GM10248 (cell line): ENCODE data around the gene VCPKMT.

Source experiments
- CTCF ChIA-PET: fragments of 300-600 bp; sonication (Branson Sonifier 250); formaldehyde crosslinking; extraction: SDS; loops from one replicate; lab custom pipeline; 2021; ENCODE audit warnings: antibody characterized with exemption; lab: Yijun Ruan, JAX
- POLR2A ChIA-PET: fragments of 350-650 bp; sonication (Branson Sonifier 250); formaldehyde crosslinking; extraction: SDS; loops from one replicate; lab custom pipeline; 2020; ENCODE audit warnings: antibody characterized with exemption; lab: Yijun Ruan, JAX
- DNase-seq: peaks from one replicate; pipeline ENCODE4 v3.0.0; 2012; ENCODE audit errors: extremely low spot score
- TF ChIP-seq, protein P1 (sequence below): IDR thresholded peaks from 2 replicates; pipeline ENCODE4 v1.5.1; 2012; ENCODE audit warnings: mild to moderate bottlenecking, low read depth; ENCODE audit errors: extremely low read depth, missing control alignments, control extremely low read depth

The VCPKMT gene

DNA sequence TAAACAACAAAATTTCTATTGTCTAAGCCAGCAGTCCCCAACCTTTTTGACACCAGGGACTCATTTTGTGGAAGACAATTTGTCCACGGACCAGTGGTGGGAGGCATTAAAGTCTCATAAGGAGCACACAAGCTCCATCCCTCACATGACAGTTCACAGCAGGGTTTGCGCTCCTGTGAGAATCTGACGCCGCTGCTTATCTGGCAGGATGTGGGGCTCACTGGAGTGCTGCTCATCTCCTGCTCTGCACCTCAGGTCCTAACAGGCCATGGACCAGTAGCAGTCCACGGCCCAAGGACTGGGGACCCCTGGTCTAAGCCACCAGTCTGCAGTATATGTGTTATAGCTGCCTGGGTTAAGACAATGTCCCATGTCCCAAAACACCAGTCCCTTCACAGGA is 27.2 kb downstream of the VCPKMT start:
- DNase-seq, result no peak
- TF ChIP-seq, protein P1, sequence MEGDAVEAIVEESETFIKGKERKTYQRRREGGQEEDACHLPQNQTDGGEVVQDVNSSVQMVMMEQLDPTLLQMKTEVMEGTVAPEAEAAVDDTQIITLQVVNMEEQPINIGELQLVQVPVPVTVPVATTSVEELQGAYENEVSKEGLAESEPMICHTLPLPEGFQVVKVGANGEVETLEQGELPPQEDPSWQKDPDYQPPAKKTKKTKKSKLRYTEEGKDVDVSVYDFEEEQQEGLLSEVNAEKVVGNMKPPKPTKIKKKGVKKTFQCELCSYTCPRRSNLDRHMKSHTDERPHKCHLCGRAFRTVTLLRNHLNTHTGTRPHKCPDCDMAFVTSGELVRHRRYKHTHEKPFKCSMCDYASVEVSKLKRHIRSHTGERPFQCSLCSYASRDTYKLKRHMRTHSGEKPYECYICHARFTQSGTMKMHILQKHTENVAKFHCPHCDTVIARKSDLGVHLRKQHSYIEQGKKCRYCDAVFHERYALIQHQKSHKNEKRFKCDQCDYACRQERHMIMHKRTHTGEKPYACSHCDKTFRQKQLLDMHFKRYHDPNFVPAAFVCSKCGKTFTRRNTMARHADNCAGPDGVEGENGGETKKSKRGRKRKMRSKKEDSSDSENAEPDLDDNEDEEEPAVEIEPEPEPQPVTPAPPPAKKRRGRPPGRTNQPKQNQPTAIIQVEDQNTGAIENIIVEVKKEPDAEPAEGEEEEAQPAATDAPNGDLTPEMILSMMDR, result no peak
- CTCF ChIA-PET, result interaction anchor here (0.9 to 4.6 kb wide), 6 partner anchors 8 to 236 kb away, joined by 3 to 27 read pairs (median 6); no protein-coding TSS in a partner anchor
- POLR2A ChIA-PET, result no interaction called here

DNA sequence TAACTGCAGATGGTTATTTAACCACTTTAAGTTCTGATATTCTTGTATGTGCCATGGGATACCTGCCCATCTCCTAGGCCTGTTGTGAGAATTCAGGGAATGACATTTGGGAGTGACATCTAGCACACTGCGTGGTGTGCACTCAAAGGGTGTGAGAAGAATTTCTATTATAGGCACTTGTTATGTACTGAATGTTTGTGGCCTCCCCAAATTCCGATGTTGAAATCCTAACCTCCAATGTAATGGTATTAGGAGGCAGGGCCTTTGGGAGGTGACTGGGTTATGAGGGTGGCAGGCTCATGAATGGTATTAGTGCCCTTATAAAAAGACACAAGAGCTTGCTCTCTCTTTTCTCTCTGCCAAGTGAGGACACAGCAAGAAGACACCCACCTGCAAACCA is 27.6 kb downstream of the VCPKMT start:
- no peak for DNase-seq
- TF ChIP-seq, protein P1, result no peak
- CTCF ChIA-PET, result interaction anchor here (1.3 to 4.6 kb wide), 8 partner anchors 8 to 235 kb away, joined by 4 to 27 read pairs (median 6); no protein-coding TSS in a partner anchor
- POLR2A ChIA-PET, result no interaction called here

DNA sequence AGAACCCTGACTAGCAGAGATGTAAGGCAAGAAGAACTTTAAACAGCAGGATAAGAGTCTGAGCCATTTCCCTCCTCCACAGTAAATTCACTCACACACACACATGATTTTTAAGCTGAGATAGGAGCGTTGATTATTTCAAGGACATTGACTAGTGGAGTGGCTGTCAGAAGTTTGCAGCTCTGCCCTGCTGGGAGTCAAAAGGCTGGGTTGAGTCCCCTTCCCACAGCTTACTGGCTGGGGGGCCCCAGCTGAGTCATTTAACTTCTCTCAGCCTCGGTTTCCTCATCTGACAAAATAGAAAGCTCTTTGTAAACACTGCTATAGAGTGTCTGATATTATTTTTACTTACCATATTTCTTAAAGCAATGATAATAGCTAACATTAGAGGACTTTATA is 28.3 kb downstream of the VCPKMT start:
- ChIA-PET CTCF (interaction anchor here (1.2 to 4.6 kb wide), 11 partner anchors 9 to 235 kb away, joined by 3 to 27 read pairs (median 5); no protein-coding TSS in a partner anchor), POLR2A (no interaction called here)
- DNase-seq, result no peak
- TF ChIP-seq, protein P1, result no peak

DNA sequence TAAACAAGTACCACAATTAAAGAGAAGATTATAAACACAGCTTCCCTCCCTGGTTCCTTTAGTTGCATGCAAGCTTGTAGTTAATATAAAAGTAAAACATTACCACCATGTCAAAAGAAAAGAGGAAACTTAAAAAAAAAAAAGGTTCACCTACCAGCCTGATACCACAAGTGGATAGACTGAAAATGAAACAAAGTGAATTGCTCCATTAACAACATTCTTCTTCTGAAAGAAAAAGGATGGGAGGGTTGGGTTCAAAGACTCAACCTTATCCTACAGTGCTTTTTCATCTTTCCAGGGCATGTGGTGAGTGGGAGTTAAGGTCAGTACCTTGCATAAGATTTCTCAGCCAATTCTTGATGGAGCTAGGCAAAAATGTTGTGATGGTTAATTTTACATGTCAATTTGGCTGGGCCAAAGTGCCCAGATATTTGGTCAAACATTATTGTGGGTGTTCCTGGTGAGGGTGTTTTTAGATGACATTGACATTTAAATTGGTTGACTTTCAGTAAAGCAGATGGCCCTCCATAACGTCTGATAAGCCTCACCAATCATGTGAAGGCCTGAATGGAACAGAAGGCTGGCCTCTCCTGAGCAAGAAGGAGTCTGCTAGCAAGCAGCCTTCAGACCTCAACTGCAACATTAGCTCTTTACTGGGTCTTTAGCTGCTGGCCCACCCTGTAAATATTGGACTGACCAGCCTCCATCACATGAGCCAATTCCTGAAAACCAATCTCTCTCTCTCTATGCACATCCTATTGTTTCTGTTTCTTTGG is 28.8 kb downstream of the VCPKMT start:
- CTCF ChIA-PET, result interaction anchor here (1.2 to 4.6 kb wide), 11 partner anchors 10 to 234 kb away, joined by 3 to 27 read pairs (median 5); no protein-coding TSS in a partner anchor
- peak; percentile 30 for DNase-seq
- POLR2A ChIA-PET, result no interaction called here
- TF ChIP-seq, protein P1, result no peak

DNA sequence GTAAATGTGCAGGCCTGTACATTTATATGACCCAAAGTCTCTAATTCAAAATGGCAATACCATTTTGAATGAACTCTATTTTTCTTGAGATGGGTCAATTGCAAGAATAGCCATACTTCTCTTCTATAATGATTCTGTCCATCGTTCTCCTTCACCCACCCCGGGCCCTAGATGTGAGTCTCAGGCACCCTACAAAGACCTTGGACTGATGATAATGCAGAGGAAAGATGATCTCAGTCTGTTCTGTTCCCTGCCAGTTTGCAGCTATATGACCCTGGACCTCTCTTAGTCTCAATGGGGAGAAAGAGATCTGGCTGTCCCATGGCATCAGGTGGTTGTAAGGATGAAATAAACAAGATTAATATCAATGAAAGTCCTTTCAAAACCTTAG is 30.1 kb downstream of the VCPKMT start:
- DNase-seq, result no peak
- POLR2A ChIA-PET, result interaction anchor here (1.5 kb wide), 1 partner anchor 48 kb away, joined by 5 read pairs; no protein-coding TSS in a partner anchor
- TF ChIP-seq, protein P1, result no peak
- CTCF ChIA-PET, result interaction anchor here (1.1 to 4.6 kb wide), 6 partner anchors 11 to 225 kb away, joined by 4 to 27 read pairs (median 5); no protein-coding TSS in a partner anchor

DNA sequence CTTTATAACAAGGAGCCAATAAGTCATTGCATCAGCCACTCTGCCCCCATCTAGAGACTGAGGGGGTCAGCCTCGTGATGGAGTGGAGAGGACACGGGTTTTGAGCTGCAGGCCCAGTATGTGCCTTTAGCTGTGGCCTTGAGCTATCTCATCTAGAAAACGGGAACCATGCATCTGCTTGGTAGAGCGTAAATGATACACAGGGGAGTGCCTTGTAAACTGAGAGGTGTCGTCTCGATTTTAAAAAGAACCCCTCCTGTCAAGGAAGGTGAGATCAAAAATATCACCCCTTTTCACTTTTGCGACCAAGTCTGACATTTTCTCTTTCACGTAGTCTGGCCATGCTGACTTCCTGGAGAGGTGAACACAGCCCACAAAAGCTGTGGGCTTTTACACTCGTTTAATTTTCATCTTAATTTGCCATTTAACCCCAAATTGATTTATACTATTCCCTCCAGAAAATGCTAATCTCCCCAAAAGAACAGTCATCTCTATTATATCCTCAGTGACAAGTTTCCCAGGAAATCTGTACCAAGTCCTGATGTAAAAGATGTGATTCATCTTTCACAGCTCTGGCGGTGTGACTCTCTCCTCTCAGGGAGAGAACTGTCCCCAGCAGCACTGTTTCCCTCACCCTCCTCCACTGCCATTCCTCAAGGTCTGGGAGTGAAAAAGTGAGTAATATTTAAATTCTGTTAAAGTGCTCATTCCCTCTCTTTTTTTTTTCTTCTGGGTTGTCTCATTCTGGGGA is 30.6 kb downstream of the VCPKMT start:
- peak; percentile 69 for DNase-seq
- CTCF ChIA-PET, result interaction anchor here (0.8 to 4.6 kb wide), 10 partner anchors 11 to 225 kb away, joined by 3 to 27 read pairs (median 4); no protein-coding TSS in a partner anchor
- TF ChIP-seq, protein P1, result no peak
- POLR2A ChIA-PET, result interaction anchor here (1.5 kb wide), 1 partner anchor 47 kb away, joined by 5 read pairs; no protein-coding TSS in a partner anchor
